Subcutaneous adipose tissue (tissue), 4 donors: Measurements from ENCODE around the gene PIK3R5. TPM values are rescaled to one million over a fixed set of nuclear protein-coding genes. Genes with fewer than 3 reads are reported as not detected.

Source experiments
- total RNA-seq, 4 donors: library from RNA; depleted of rRNA; stranded (reverse); fragments of >200 nt; gene quantifications; one replicate each; pipeline ENCODE4 v1.1.0, GENCODE V29; 2016
- TF ChIP-seq, protein P1 (sequence below): fragments of 450-650 bp; IDR thresholded peaks from one replicate; pipeline ENCODE4 v1.5.1; 2016; ENCODE audit warnings: low read depth, mild to moderate bottlenecking, control low read depth, antibody characterized with exemption, moderate library complexity

Gene PIK3R5
- total RNA-seq, 4 donors from 2014 or later = 12.2 to 56.9 (median 25.5) TPM

DNA sequence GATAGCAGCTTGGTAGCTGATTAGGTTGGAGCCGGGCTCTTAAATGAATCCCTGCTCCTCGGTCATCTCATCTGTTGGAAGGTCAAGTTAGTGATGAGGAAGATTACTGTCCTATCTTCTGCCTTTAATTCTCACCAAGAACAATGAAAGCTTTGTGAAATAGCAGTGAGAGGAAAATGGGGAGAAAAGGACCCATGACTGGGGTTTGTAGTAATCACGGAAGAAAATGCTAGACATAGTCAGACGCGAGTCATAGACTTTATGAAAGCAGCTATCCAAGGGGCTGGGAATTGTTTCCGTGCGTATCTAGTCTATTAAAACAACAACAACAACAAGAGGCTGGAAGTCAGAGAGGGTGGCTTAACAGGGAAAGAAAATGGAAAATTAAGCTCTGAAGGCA lies 18.3 kb downstream of the PIK3R5 start:
- TF ChIP-seq, protein P1, sequence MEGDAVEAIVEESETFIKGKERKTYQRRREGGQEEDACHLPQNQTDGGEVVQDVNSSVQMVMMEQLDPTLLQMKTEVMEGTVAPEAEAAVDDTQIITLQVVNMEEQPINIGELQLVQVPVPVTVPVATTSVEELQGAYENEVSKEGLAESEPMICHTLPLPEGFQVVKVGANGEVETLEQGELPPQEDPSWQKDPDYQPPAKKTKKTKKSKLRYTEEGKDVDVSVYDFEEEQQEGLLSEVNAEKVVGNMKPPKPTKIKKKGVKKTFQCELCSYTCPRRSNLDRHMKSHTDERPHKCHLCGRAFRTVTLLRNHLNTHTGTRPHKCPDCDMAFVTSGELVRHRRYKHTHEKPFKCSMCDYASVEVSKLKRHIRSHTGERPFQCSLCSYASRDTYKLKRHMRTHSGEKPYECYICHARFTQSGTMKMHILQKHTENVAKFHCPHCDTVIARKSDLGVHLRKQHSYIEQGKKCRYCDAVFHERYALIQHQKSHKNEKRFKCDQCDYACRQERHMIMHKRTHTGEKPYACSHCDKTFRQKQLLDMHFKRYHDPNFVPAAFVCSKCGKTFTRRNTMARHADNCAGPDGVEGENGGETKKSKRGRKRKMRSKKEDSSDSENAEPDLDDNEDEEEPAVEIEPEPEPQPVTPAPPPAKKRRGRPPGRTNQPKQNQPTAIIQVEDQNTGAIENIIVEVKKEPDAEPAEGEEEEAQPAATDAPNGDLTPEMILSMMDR = no peak

DNA sequence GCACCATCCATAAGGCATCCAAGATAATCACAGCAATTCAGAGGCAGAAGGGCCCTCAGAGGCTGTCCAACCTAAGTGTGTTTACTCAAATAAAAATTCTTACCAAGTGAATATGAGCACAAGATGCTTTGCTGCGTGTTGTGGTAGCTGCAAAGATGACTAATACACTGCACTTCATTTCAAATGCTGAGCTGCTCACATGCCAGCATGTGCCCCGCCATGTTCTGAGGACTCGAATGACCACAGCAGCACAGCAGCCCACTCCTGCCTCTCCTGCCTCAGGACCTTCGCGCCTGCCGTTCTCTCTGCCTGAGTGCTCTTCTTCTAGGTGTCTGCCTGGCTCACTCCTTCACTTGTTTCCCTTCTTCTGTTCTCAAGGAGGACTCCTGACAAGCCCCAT lies 19.0 kb downstream of the PIK3R5 start:
- TF ChIP-seq, protein P1 = no peak

DNA sequence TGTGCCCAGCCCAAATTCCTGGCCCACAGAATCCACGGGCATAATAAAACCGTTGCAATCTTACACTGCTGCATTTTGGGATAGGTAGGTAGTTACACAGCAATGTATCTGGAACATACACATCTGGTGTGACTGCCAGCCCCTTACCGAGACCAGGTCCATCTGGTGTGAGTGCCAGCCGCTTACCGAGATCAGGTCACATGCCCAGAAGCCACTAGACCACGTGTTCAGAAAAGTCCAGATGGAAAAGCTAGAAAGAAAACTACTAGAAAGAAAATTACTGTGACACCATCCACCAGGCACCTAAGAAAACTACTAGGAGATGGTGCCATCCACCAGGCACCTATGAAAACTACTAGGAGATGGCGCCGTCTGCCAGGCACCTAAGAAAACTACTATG lies 19.4 kb downstream of the PIK3R5 start:
- TF ChIP-seq, protein P1 = no peak

DNA sequence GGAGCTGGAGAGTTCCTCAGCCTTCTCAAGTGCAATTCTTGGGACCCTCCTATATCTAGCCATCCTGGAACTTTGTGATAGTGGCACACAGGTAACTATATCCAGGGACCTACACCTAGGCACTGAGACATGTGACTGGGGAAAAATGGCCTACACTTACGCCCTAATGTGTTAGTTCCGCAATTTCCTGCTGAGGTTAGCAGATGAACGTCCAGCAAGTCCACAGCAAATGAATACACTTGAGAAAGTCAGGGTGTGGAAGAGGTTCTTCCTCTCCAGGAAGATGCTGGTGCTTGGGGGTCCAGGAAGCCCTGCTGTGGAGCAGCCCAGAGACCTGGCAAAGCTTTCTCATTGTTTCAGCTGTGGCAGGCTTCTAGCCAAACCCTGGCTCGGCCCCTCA lies 20.8 kb downstream of the PIK3R5 start:
- TF ChIP-seq, protein P1 = no peak

DNA sequence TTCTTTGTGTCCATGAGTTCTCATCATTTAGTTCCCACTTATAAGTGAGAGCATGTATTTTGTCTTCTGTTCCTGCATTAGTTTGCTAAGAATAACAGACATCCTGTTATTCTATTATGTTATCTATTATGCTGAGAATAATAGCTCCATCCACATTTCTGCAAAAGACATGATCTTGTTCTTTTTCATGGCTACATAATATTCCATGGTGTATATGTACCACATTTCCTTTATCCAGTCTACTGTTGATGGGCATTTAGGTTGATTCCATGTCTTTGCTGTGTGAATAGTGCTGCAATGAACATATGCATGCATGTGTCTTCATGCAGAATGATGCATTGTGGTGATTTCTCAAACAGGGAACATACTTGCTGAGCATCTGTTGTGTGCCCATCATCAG lies 21.4 kb downstream of the PIK3R5 start:
- TF ChIP-seq, protein P1 = no peak

DNA sequence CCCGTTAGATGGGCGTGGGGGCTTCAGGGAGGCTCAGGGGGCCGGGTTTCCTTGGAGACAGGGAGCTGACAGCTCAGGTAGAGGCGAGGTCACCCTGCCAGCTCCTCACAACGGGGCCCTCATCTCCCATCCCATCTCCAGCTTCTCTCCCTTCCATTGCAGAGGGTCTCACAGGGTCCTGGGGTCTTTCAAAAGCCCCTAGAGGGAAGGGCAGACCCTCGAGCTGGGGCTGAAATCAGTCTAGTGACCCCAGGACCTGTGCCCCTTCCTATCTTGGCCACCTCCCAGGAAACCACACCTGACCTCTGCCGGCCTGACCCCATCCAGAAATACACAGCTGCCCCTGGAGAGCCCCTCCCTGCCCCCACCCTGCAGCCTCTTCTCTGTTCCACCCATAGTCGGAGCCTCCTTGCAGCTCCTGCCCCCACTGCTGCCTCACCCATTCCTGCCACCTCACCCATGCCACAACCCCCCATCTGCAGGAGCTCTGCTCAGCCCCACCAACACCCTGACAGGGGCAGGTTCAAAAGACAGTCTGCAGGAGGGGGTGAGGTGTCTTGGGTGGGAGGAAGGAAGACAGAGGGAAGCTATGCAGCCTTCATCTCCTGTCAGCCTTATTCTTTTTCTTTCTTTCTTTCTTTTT lies 23.4 kb downstream of the PIK3R5 start:
- TF ChIP-seq, protein P1 = no peak

DNA sequence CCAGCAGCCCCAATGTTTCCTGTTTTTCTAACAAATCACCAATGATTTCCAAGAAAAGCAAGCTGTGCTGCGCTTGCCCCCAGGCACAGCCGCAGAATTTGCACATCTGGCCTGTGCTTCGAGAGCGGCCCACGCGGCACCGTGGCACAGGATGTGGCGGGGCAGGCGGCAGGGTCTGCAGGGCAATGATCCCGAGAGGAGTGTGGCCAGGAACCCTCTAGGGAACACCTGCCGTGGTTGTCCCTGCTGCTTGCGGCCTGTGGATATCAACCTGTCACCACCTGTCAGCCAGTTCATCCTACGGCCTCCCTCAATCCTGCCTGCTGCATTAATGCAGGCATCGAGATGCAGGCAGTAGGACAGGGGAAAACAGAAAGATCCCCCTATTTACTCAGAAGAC lies 24.0 kb downstream of the PIK3R5 start:
- TF ChIP-seq, protein P1 = no peak
